ENCODE results near the gene SLC25A40. TPM values are rescaled to one million over a fixed set of nuclear protein-coding genes. Genes with fewer than 3 reads are reported as not detected.

SLC25A40 gene
- total and polyA plus RNA-seq, 7 donors: 3.1 to 11.2 (median 5.8) TPM

- no peak for TF ChIP-seq CTCF (IDR thresholded peaks at IDR 0.05)
- WGBS, 3 donors: 93 to 94% (median 94%) methylated on average over 3 of the region's 3 CpGs
Measured at GRCh38 chr7:87858417-87859100, 17.6 kb downstream of the SLC25A40 start.

GRCh38 chr7:87853237-87853864 lies 22.8 kb downstream of the SLC25A40 start:
- intact Hi-C loops (cut with DNase I): no loop called here
- 79 to 81% (median 81%) methylated on average over 1 of the region's 1 CpG for WGBS, 3 donors
- H3K36me3 ChIP-seq (ENCODE audit: insufficient read depth in 1 of 2, low read depth in 1 of 2): peaks cover 2 to 60% of the 10 kb centered on the region in 2 donors

More at GRCh38 chr7:87858417-87859100, 17.6 kb downstream of the SLC25A40 start:
- no peak overlapping the region for H3K27ac ChIP-seq
- no peak overlapping the region for H3K4me3 ChIP-seq
- intact Hi-C loops (cut with DNase I): no loop called here
- peaks cover 2 to 48% of the 10 kb centered on the region in 2 donors for H3K36me3 ChIP-seq (ENCODE audit: insufficient read depth in 1 of 2, low read depth in 1 of 2)
- H3K4me1 ChIP-seq: no peaks in the 10 kb centered on the region
- DNase-seq: no peak
- no peaks in the 10 kb centered on the region for H3K27me3 ChIP-seq (ENCODE audit: insufficient read depth in 3 of 3, low read length in 2 of 3)
- no peak for ATAC-seq
- H3K9me3 ChIP-seq: no peaks in the 10 kb centered on the region

GRCh38 chr7:87852306-87852705 lies 23.9 kb downstream of the SLC25A40 start:
- Histone ChIP-seq H3K9me3 (no peaks in the 10 kb centered on the region), H3K27me3 (ENCODE audit: insufficient read depth in 3 of 3, low read length in 2 of 3) (no peaks in the 10 kb centered on the region), H3K27ac (no peak overlapping the region), H3K36me3 (ENCODE audit: insufficient read depth in 1 of 2, low read depth in 1 of 2) (peaks cover 1 to 49% of the 10 kb centered on the region in 2 donors), H3K4me1 (no peaks in the 10 kb centered on the region), H3K4me3 (no peak overlapping the region)
- intact Hi-C loops (cut with DNase I): no loop called here
- 97 to 98% (median 98%) methylated on average over 6 of the region's 6 CpGs for WGBS, 3 donors
- TF ChIP-seq CTCF (IDR thresholded peaks at IDR 0.05): no peak
- ATAC-seq (no peak), DNase-seq (no peak)

More at GRCh38 chr7:87853237-87853864, 22.8 kb downstream of the SLC25A40 start:
- Histone ChIP-seq H3K27me3 (ENCODE audit: insufficient read depth in 3 of 3, low read length in 2 of 3) (no peaks in the 10 kb centered on the region), H3K4me3 (no peak overlapping the region), H3K27ac (no peak overlapping the region), H3K4me1 (no peaks in the 10 kb centered on the region), H3K9me3 (no peaks in the 10 kb centered on the region)
- DNase-seq: no peak
- no peak for ATAC-seq
- TF ChIP-seq CTCF (IDR thresholded peaks at IDR 0.05): no peak

GRCh38 chr7:87850836-87851593 lies 25.1 kb downstream of the SLC25A40 start:
- peaks cover 0 to 48% of the 10 kb centered on the region in 2 donors for H3K36me3 ChIP-seq (ENCODE audit: insufficient read depth in 1 of 2, low read depth in 1 of 2)
- no peaks in the 10 kb centered on the region for H3K27me3 ChIP-seq (ENCODE audit: insufficient read depth in 3 of 3, low read length in 2 of 3)
- H3K27ac ChIP-seq: no peak overlapping the region
- DNase-seq (no peak), ATAC-seq (no peak)
- WGBS, 3 donors: 84 to 94% (median 90%) methylated on average over 1 of the region's 1 CpG
- intact Hi-C loops (cut with DNase I): no loop called here
- no peak overlapping the region for H3K4me3 ChIP-seq
- H3K9me3 ChIP-seq: no peaks in the 10 kb centered on the region
- no peak for TF ChIP-seq CTCF (IDR thresholded peaks at IDR 0.05)
- H3K4me1 ChIP-seq: no peaks in the 10 kb centered on the region

Data from psoas muscle (tissue), 8 donors.